GM19035 (cell line): ENCODE measurements around the gene LRTM2.
A peak's percentile ranks its signal among the peaks of the same experiment; 100 is the strongest.

Experiments used
- ATAC-seq: cut with Tn5 transposase; IDR thresholded peaks from one replicate; pipeline ENCODE4 v1.9.1; 2021; ENCODE audit not compliant: unreplicated experiment

The LRTM2 gene

GRCh38 chr12:1820191-1820895, at the start of gene LRTM2:
TSS of gene LRTM2 (plus strand) at chr12:1820565. CDS start at chr12:1828149, 7,584 bp downstream.
- ATAC-seq, result no peak

- no peak for ATAC-seq
These were observed 46.3 kb upstream of the LRTM2 start for GRCh38 chr12:1773937-1774655.

GRCh38 chr12:1776170-1776921, 44.0 kb upstream of the LRTM2 start:
- no peak for ATAC-seq

GRCh38 chr12:1777798-1778197, 42.6 kb upstream of the LRTM2 start:
- ATAC-seq, result no peak

- no peak for ATAC-seq
These were observed 41.5 kb upstream of the LRTM2 start for GRCh38 chr12:1778911-1779310.

- no peak for ATAC-seq
These were observed 40.6 kb upstream of the LRTM2 start for GRCh38 chr12:1779783-1780182.

GRCh38 chr12:1781772-1782171, 38.6 kb upstream of the LRTM2 start:
- no peak for ATAC-seq

- no peak for ATAC-seq
These were observed 38.1 kb upstream of the LRTM2 start for GRCh38 chr12:1782215-1782614.

GRCh38 chr12:1787714-1788113, 32.7 kb upstream of the LRTM2 start:
- ATAC-seq, result no peak

GRCh38 chr12:1790444-1790843, 29.9 kb upstream of the LRTM2 start:
- ATAC-seq, result no peak

GRCh38 chr12:1791104-1791841, 29.1 kb upstream of the LRTM2 start:
- ATAC-seq, result no peak

- ATAC-seq, result no peak
These were observed 28.0 kb upstream of the LRTM2 start for GRCh38 chr12:1792406-1792805.

GRCh38 chr12:1793426-1794210, 26.7 kb upstream of the LRTM2 start:
- ATAC-seq, result no peak

GRCh38 chr12:1794440-1795090, 25.8 kb upstream of the LRTM2 start:
- no peak for ATAC-seq

GRCh38 chr12:1795221-1795784, 25.1 kb upstream of the LRTM2 start:
- no peak for ATAC-seq

- ATAC-seq, result peak; percentile 87
These were observed 24.4 kb upstream of the LRTM2 start for GRCh38 chr12:1795785-1796514.

- ATAC-seq, result peak; percentile 31
These were observed 23.8 kb upstream of the LRTM2 start for GRCh38 chr12:1796515-1797010.

GRCh38 chr12:1797011-1797901, 23.1 kb upstream of the LRTM2 start:
- ATAC-seq, result peak; percentile 17
